ENCODE data around the gene SULT2B1. TPM values are rescaled to one million over a fixed set of nuclear protein-coding genes. Genes with fewer than 3 reads are reported as not detected.

SULT2B1 gene
- total RNA-seq, 1 donor from 2014 or later, result not detected

GRCh38 chr19:48520134-48520533 is 31.8 kb upstream of the SULT2B1 start:
- no peak overlapping the region for H3K27ac Mint-ChIP-seq (ENCODE audit: unreplicated experiment)
- no peaks in the 10 kb centered on the region for H3K4me1 Mint-ChIP-seq
- DNase-seq (ENCODE audit: low read depth, low spot score), result no peak
- TF ChIP-seq CTCF (conservative IDR thresholded peaks at IDR 0.05), result no peak
- no peaks in the 10 kb centered on the region for H3K36me3 Mint-ChIP-seq (ENCODE audit: low read depth)
- H3K9me3 Mint-ChIP-seq, result no peaks in the 10 kb centered on the region
- peaks cover 7% of the 10 kb centered on the region for H3K27me3 Mint-ChIP-seq (ENCODE audit: low read depth)
- no peak overlapping the region for H3K4me3 Mint-ChIP-seq

GRCh38 chr19:48524221-48524620 is 27.8 kb upstream of the SULT2B1 start:
- Mint-ChIP-seq H3K36me3 (ENCODE audit: low read depth) (no peaks in the 10 kb centered on the region), H3K4me1 (no peaks in the 10 kb centered on the region), H3K4me3 (no peak overlapping the region), H3K27me3 (ENCODE audit: low read depth) (peaks cover 5% of the 10 kb centered on the region), H3K27ac (ENCODE audit: unreplicated experiment) (no peak overlapping the region), H3K9me3 (peaks cover 6% of the 10 kb centered on the region)
- TF ChIP-seq CTCF (conservative IDR thresholded peaks at IDR 0.05), result no peak
- DNase-seq (ENCODE audit: low read depth, low spot score), result no peak

- Mint-ChIP-seq H3K27me3 (ENCODE audit: low read depth) (peaks cover 5% of the 10 kb centered on the region), H3K27ac (ENCODE audit: unreplicated experiment) (no peak overlapping the region), H3K4me3 (no peak overlapping the region), H3K9me3 (peaks cover 7% of the 10 kb centered on the region), H3K4me1 (no peaks in the 10 kb centered on the region), H3K36me3 (ENCODE audit: low read depth) (no peaks in the 10 kb centered on the region)
- DNase-seq (ENCODE audit: low read depth, low spot score), result no peak
- TF ChIP-seq CTCF (conservative IDR thresholded peaks at IDR 0.05), result no peak
These were observed 27.2 kb upstream of the SULT2B1 start for GRCh38 chr19:48524732-48525131.

- Mint-ChIP-seq H3K9me3 (peaks cover 7% of the 10 kb centered on the region), H3K27me3 (ENCODE audit: low read depth) (peaks cover 4% of the 10 kb centered on the region), H3K4me3 (no peak overlapping the region), H3K4me1 (no peaks in the 10 kb centered on the region), H3K36me3 (ENCODE audit: low read depth) (no peaks in the 10 kb centered on the region), H3K27ac (ENCODE audit: unreplicated experiment) (no peak overlapping the region)
- no peak for TF ChIP-seq CTCF (conservative IDR thresholded peaks at IDR 0.05)
- DNase-seq (ENCODE audit: low read depth, low spot score), result no peak
These were observed 22.8 kb upstream of the SULT2B1 start for GRCh38 chr19:48529156-48529555.

- no peak for TF ChIP-seq CTCF (conservative IDR thresholded peaks at IDR 0.05)
- H3K27me3 Mint-ChIP-seq (ENCODE audit: low read depth), result peaks cover 2% of the 10 kb centered on the region
- peaks cover 7% of the 10 kb centered on the region for H3K9me3 Mint-ChIP-seq
- H3K36me3 Mint-ChIP-seq (ENCODE audit: low read depth), result no peaks in the 10 kb centered on the region
- DNase-seq (ENCODE audit: low read depth, low spot score), result no peak
- H3K27ac Mint-ChIP-seq (ENCODE audit: unreplicated experiment), result no peak overlapping the region
- H3K4me3 Mint-ChIP-seq, result no peak overlapping the region
- no peaks in the 10 kb centered on the region for H3K4me1 Mint-ChIP-seq
These were observed 21.8 kb upstream of the SULT2B1 start for GRCh38 chr19:48530066-48530720.

Data from neural crest cell (in vitro differentiated cells).